Mesenchymal stem cell (in vitro differentiated cells and primary cell): ENCODE results near the gene PIK3R6. TPM values are rescaled to one million over a fixed set of nuclear protein-coding genes. Genes with fewer than 3 reads are reported as not detected.

ENCODE experiments used
- DNase-seq: peaks from one replicate; pipeline ENCODE4 v3.0.0-alpha.2; 2013
- H2AFZ ChIP-seq: one replicate; pipeline ENCODE4 v1.6.1; 2013; ENCODE audit warnings: low read depth, mild to moderate bottlenecking, control low read depth, inconsistent platforms, low read length, moderate library complexity
- H2AK5ac ChIP-seq: 2 replicates; pipeline ENCODE4 v1.6.1; 2013; ENCODE audit warnings: low read length, moderate library complexity, mild to moderate bottlenecking, inconsistent platforms; ENCODE audit not compliant: severe bottlenecking
- H2BK120ac ChIP-seq: one replicate; pipeline ENCODE4 v1.6.1; 2013; ENCODE audit warnings: low read depth, mild to moderate bottlenecking, inconsistent platforms, low read length, moderate library complexity
- H2BK12ac ChIP-seq, 2 experiments: one replicate each; pipeline ENCODE4 v1.6.1; 2013; ENCODE audit warnings: inconsistent platforms in 2 of 2, low read length in 2 of 2, mild to moderate bottlenecking in 2 of 2, moderate library complexity in 2 of 2, control low read depth in 1 of 2
- H2BK15ac ChIP-seq: one replicate; pipeline ENCODE4 v1.6.1; 2013; ENCODE audit warnings: mild to moderate bottlenecking, low read depth, inconsistent platforms; ENCODE audit not compliant: poor library complexity, severe bottlenecking
- H2BK5ac ChIP-seq: 2 replicates; pipeline ENCODE4 v1.6.1; 2013; ENCODE audit warnings: low read depth, mild to moderate bottlenecking, low read length, control low read depth, inconsistent platforms; ENCODE audit not compliant: poor library complexity, severe bottlenecking
- H3K14ac ChIP-seq, 2 experiments: one replicate each; pipeline ENCODE4 v1.6.1; 2013; ENCODE audit warnings: inconsistent platforms in 2 of 2, low read length in 2 of 2, control low read depth in 1 of 2, mild to moderate bottlenecking in 1 of 2, moderate library complexity in 1 of 2
- H3K18ac ChIP-seq, 2 experiments: one replicate each; pipeline ENCODE4 v1.6.1; 2013; ENCODE audit warnings: inconsistent platforms in 2 of 2, low read length in 2 of 2, control low read depth in 1 of 2, low read depth in 1 of 2, mild to moderate bottlenecking in 1 of 2
- H3K23ac ChIP-seq, 2 experiments: one replicate each; pipeline ENCODE4 v1.6.1; 2013; ENCODE audit warnings: inconsistent platforms in 2 of 2, low read length in 2 of 2, mild to moderate bottlenecking in 2 of 2, moderate library complexity in 2 of 2, control low read depth in 1 of 2
- H3K27ac ChIP-seq: 2 replicates; pipeline ENCODE4 v1.5.1; 2013; ENCODE audit warnings: mild to moderate bottlenecking, moderate library complexity, low read length, control low read depth, inconsistent platforms; ENCODE audit not compliant: poor library complexity, severe bottlenecking
- H3K27me3 ChIP-seq, 2 experiments: 2 replicates each; pipeline versions ENCODE4 v1.6.1 to v1.7.0; 2013; ENCODE audit warnings: low read length in 2 of 2, mild to moderate bottlenecking in 2 of 2, moderate library complexity in 2 of 2, control low read depth in 1 of 2, inconsistent platforms in 1 of 2; ENCODE audit not compliant: control insufficient read depth in 1 of 2, insufficient read depth in 1 of 2
- H3K36me3 ChIP-seq, 2 experiments: 2 replicates each; pipeline versions ENCODE4 v1.6.1 to v1.7.0; 2013; ENCODE audit warnings: low read length in 2 of 2, control low read depth in 1 of 2, inconsistent platforms in 1 of 2, low read depth in 1 of 2, mild to moderate bottlenecking in 1 of 2; ENCODE audit not compliant: insufficient read depth in 2 of 2, control insufficient read depth in 1 of 2
- H3K4ac ChIP-seq, 2 experiments: one replicate each; pipeline ENCODE4 v1.6.1; 2013; ENCODE audit warnings: inconsistent platforms in 2 of 2, low read length in 2 of 2, mild to moderate bottlenecking in 2 of 2, moderate library complexity in 2 of 2, control low read depth in 1 of 2, low read depth in 1 of 2
- H3K4me1 ChIP-seq: 2 replicates; pipeline ENCODE4 v1.6.1; 2013; ENCODE audit warnings: low read depth, low read length, control low read depth; ENCODE audit not compliant: control insufficient read depth, insufficient read depth
- H3K4me2 ChIP-seq: 2 replicates; pipeline ENCODE4 v1.6.1; 2013; ENCODE audit warnings: low read length, mild to moderate bottlenecking, inconsistent platforms; ENCODE audit not compliant: poor library complexity, severe bottlenecking
- H3K4me3 ChIP-seq, 2 experiments: 2 replicates each; pipeline versions ENCODE4 v1.5.1 to v1.7.0; 2013; ENCODE audit warnings: low read length in 2 of 2, mild to moderate bottlenecking in 2 of 2, control low read depth in 1 of 2, low read depth in 1 of 2; ENCODE audit not compliant: insufficient read depth in 1 of 2
- H3K79me1 ChIP-seq: replicated peaks from 2 replicates; pipeline ENCODE4 v1.6.1; 2013; ENCODE audit warnings: mild to moderate bottlenecking, control low read depth, low read length, inconsistent platforms; ENCODE audit not compliant: poor library complexity, severe bottlenecking
- H3K9ac ChIP-seq: 2 replicates; pipeline ENCODE4 v1.7.0; 2013; ENCODE audit warnings: mild to moderate bottlenecking, low read length, moderate library complexity
- H3K9me3 ChIP-seq: 2 replicates; pipeline ENCODE4 v1.7.0; 2013; ENCODE audit warnings: mild to moderate bottlenecking, low read length; ENCODE audit not compliant: control insufficient read depth
- H4K8ac ChIP-seq: one replicate; pipeline ENCODE4 v1.6.1; 2013; ENCODE audit warnings: inconsistent platforms, mild to moderate bottlenecking, low read length, moderate library complexity
- H4K91ac ChIP-seq: one replicate; pipeline ENCODE4 v1.6.1; 2013; ENCODE audit warnings: mild to moderate bottlenecking, low read length, inconsistent platforms
- WGBS: methylation state at CpG from one replicate; pipeline ENCODE4 v1.1.7; 2013; ENCODE audit warnings: mixed read lengths; 5-methylcytosine and 5-hydroxymethylcytosine counted together
- polyA plus RNA-seq, 2 experiments: library from polyadenylated mRNA; stranded (reverse); fragments of 200-250 nt; gene quantifications; one replicate each; pipeline ENCODE4 v1.2.3, GENCODE V29; 2013

The PIK3R6 gene, protein sequence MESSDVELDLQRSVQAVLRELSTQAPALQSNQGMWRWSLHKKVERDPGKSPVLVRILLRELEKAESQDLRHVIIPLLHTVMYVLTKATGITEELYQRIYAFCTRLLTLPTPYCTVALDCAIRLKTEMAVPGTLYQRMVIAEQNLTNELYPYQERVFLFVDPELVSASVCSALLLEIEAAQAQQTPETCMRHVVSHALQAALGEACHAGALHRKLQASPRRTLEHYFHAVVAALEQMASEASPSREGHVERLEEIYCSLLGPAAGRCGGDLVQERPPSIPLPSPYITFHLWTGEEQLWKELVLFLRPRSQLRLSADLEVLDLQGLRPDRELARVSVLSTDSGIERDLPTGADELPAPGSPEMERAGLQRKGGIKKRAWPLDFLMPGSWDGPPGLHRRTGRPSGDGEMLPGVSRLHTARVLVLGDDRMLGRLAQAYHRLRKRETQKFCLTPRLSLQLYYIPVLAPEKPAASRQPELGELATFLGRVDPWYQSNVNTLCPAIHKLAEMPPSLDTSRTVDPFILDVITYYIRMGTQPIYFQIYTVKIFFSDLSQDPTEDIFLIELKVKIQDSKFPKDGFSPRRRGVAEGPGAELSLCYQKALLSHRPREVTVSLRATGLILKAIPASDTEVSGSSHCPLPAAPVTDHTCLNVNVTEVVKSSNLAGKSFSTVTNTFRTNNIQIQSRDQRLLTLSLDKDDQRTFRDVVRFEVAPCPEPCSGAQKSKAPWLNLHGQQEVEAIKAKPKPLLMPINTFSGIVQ
- not detected for polyA plus RNA-seq (2013, experiment 1 of 2)
- not detected for polyA plus RNA-seq (2013, experiment 2 of 2)

DNA sequence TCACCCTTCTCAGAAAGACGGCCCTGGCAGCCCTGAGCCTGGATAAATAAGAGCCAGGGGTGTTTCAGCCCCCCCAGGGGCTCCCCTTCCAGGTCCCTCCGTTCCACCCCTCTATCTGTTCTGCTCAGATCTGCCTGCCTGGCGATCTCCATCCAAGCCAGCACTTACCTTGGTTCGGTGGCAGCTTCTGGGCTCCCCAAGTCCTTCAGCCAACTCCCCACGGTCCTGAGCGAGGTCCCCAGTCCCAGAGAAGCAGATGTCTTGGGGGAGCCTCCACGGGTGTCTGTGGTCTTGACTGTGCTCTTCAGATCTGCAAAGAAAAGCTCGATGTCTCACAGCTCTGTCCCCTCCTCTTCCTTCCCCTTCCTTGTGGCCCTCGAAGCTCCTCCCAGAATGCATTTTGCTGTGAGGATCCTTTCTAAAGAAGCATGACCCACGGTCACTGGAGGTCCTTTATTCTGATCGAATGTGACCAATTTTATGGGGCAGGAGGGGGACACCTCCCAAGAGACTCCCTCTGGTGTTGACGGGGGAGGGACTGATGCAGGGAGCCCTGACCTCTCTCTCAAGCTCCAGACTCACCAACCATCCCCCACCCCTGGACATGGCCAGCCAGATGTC is at the start of gene PIK3R6:
Gene PIK3R6 (minus strand): TSS at position 314 of the 621 bp plus-strand sequence. CDS start 17,880 bp downstream, outside the sequence.
- Histone ChIP-seq H3K4ac (no peak within 1 kb of the TSS), H2AK5ac (no peak within 1 kb of the TSS), H3K23ac (no peak within 1 kb of the TSS), H3K9ac (no peak within 1 kb of the TSS), H3K14ac (no peak within 1 kb of the TSS), H3K4me2 (no peak within 1 kb of the TSS), H3K27ac (no peak within 1 kb of the TSS), H2BK12ac (no peak within 1 kb of the TSS), H2BK15ac (no peak within 1 kb of the TSS), H2BK5ac (no peak within 1 kb of the TSS), H3K79me1 (no peaks in the 10 kb centered on the region), H4K8ac (no peak within 1 kb of the TSS), H3K4me1 (peaks cover 14% of the 10 kb centered on the region), H3K9me3 (peaks cover 4% of the 10 kb centered on the region), H4K91ac (no peak within 1 kb of the TSS), H3K4me3 (no peak within 1 kb of the TSS), H2BK120ac (no peak within 1 kb of the TSS), H3K18ac (no peak within 1 kb of the TSS), H3K36me3 (no peaks in the 10 kb centered on the region), H3K27me3 (peaks cover 0 to 58% of the 10 kb centered on the region in 2 experiments), H2AFZ (no peak within 1 kb of the TSS)
- DNase-seq: no peak
- WGBS: 73% methylated on average over 12 of the region's 12 CpGs

DNA sequence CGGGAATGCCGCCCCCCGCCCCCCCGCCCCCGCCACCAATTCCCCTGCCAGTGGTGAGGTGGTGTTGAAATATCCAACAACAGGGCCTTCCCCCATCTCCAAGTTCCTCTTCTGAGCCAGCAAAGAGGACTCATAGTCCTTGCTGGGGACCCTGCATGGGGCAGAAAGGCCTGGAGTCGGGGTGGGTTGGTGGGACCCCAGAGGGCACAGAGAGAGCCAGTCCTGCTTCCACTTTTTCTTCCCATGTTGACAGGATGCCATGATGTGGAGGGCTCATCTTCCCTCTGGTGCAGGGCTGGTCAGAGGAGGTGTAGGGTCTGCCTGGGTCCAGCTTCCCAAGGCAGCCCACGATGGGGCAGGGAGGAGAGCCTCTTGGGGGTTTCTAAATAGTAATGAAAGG is 49.0 kb upstream of the PIK3R6 start:
- Histone ChIP-seq H4K91ac (no peak overlapping the region), H3K4me2 (no peak overlapping the region), H3K23ac (no peak overlapping the region), H3K4me1 (peaks cover 5% of the 10 kb centered on the region), H2BK12ac (no peak overlapping the region), H3K4ac (no peak overlapping the region), H3K27me3 (peaks cover 0 to 21% of the 10 kb centered on the region in 2 experiments), H3K14ac (no peak overlapping the region), H2AK5ac (no peak overlapping the region), H3K27ac (no peak overlapping the region), H3K18ac (no peak overlapping the region), H3K36me3 (no peaks in the 10 kb centered on the region), H2BK5ac (no peak overlapping the region), H2BK120ac (no peak overlapping the region), H2AFZ (no peak overlapping the region), H3K4me3 (no peak overlapping the region), H3K9me3 (no peaks in the 10 kb centered on the region), H4K8ac (no peak overlapping the region), H3K9ac (no peak overlapping the region), H3K79me1 (no peaks in the 10 kb centered on the region), H2BK15ac (no peak overlapping the region)
- DNase-seq: no peak
- WGBS: 92% methylated on average over 2 of the region's 7 CpGs

DNA sequence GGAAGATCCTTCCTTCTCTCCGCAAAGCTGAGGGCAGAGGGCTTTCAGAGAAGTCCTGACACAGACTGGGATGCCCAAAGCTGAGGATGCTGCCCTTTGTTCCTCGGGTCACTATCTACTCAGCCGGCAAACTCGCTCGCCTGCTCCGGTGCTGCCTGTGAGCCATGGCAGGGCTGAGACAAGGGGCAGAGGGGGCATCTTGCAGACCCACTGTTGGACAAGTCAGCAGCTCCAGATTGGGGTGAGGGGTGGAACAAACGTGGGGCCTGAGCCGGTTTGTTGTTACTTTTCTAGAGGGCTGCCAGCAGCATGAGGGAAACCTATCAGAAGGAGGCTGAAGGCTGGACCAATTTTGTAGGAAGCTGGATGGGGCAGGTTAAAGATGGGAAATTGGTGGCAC is 47.1 kb upstream of the PIK3R6 start:
- H4K91ac ChIP-seq: no peak overlapping the region
- no peak overlapping the region for H4K8ac ChIP-seq
- 86% methylated on average over 8 of the region's 8 CpGs for WGBS
- no peak overlapping the region for H2BK15ac ChIP-seq
- H3K27me3 ChIP-seq: peaks cover 13 to 36% of the 10 kb centered on the region in 2 experiments
- no peak overlapping the region for H2BK5ac ChIP-seq
- no peak overlapping the region for H2AK5ac ChIP-seq
- H3K79me1 ChIP-seq: no peaks in the 10 kb centered on the region
- no peaks in the 10 kb centered on the region for H3K9me3 ChIP-seq
- no peak overlapping the region for H3K9ac ChIP-seq
- no peak overlapping the region for H3K4me3 ChIP-seq
- H3K4me2 ChIP-seq: no peak overlapping the region
- no peak overlapping the region for H2BK12ac ChIP-seq
- no peak for DNase-seq
- no peak overlapping the region for H3K4ac ChIP-seq
- no peak overlapping the region for H2BK120ac ChIP-seq
- H2AFZ ChIP-seq: no peak overlapping the region
- H3K36me3 ChIP-seq: no peaks in the 10 kb centered on the region
- no peak overlapping the region for H3K18ac ChIP-seq
- no peak overlapping the region for H3K27ac ChIP-seq
- no peak overlapping the region for H3K14ac ChIP-seq
- H3K4me1 ChIP-seq: peaks cover 5% of the 10 kb centered on the region
- H3K23ac ChIP-seq: no peak overlapping the region

DNA sequence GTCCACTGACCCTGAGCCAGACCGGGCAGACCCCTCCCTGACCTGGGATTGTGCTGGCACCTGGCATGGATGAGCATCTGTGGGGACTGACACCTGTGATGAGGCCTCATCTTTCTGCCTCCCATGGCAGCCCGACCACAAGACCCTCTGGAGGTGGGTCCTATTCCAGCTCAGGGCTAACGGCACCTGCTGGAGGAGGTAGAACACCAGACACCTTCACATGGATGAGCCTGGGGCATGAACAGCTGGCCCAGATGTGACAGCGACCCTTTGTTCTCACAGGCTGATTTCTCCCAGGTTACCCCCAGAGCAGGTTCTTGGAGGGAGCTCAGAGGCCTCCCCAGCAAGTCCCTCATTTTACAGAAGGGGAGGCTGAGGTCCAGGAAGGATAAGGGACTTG is 46.4 kb upstream of the PIK3R6 start:
- WGBS: 66% methylated on average over 4 of the region's 4 CpGs

More for the DNA sequence above, 46.4 kb upstream of the PIK3R6 start:
- Histone ChIP-seq H3K18ac (no peak overlapping the region), H3K9me3 (no peaks in the 10 kb centered on the region), H4K91ac (no peak overlapping the region), H3K14ac (no peak overlapping the region), H4K8ac (no peak overlapping the region), H3K4me2 (no peak overlapping the region), H2BK120ac (no peak overlapping the region), H3K27ac (no peak overlapping the region), H3K36me3 (no peaks in the 10 kb centered on the region), H2AFZ (no peak overlapping the region), H2BK15ac (no peak overlapping the region), H2AK5ac (no peak overlapping the region), H3K79me1 (no peaks in the 10 kb centered on the region), H3K23ac (no peak overlapping the region), H2BK5ac (no peak overlapping the region), H3K9ac (no peak overlapping the region), H3K4me3 (no peak overlapping the region), H3K4ac (no peak overlapping the region), H2BK12ac (no peak overlapping the region), H3K27me3 (peaks cover 15 to 36% of the 10 kb centered on the region in 2 experiments), H3K4me1 (peaks cover 5% of the 10 kb centered on the region)
- DNase-seq: no peak
